GM12892 (cell line): ENCODE results near the gene RTF2.

Experiments
- POLR2A ChIP-seq: IDR thresholded peaks from 2 replicates; pipeline ENCODE4 v1.6.1; 2011; ENCODE audit warnings: low read depth, low read length, control low read depth
- POLR2AphosphoS5 ChIP-seq: IDR thresholded peaks from 2 replicates; pipeline ENCODE4 v1.6.1; 2011; ENCODE audit warnings: low read depth, low read length, control low read depth
- TAF1 ChIP-seq: IDR thresholded peaks from 2 replicates; pipeline ENCODE4 v1.6.1; 2011; ENCODE audit warnings: low read depth, mild to moderate bottlenecking, control low read depth, low read length, borderline replicate concordance

DNA sequence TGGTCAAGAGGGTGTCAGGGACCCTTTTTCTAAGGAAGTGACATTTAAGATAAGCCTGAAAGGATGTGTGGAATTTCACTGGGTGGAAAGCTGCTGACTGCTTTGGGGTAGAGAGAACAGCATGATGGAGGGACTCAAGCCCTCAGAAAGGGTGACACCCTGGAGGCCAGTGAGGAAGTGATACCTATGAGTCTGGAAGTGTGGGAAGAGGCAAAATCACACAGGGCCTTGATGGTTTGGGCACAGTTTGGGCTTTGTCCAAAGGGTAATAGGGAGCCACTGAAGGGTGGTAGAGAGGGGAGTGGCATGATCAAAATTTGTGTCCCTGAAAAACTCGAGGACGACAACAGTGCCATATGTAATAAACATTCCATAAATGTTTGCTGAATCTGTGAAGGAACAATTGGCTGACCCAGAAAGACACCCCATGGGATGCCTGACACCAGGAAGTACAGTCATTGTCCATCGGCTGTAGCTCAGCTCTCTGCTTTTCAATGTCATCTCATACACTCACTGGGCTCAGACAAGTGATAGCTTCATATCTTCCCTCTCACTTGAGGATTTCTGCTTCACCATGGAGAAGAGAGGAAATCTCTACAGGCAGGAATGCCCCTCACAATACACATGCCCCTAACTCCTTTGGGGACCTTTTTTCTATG lies 35.1 kb upstream of the RTF2 start:
- TF ChIP-seq POLR2AphosphoS5: no peak
- no peak for TF ChIP-seq TAF1
- no peak for TF ChIP-seq POLR2A
